Measurements from ENCODE around the gene PTN.

DNA sequence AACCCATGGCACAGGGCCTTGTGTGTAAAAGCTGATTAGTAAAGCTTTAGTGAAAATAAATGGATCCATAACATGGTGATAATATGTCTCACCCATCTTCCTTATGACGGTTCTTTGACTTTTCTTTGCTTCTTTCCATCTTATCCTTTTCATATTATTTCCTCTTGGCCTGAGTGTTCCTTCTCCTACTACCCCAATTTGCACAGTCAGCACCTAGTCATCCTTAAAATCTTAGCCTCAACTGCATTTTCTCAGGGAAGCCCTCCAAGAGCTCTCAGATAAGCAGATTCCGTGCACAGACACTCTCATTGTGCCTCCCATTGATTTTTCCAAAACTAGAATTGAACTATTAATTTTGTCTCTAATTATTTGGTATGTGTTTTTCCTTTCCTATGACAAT lies 112.4 kb downstream of the PTN start:
- TF ChIP-seq, protein P1, sequence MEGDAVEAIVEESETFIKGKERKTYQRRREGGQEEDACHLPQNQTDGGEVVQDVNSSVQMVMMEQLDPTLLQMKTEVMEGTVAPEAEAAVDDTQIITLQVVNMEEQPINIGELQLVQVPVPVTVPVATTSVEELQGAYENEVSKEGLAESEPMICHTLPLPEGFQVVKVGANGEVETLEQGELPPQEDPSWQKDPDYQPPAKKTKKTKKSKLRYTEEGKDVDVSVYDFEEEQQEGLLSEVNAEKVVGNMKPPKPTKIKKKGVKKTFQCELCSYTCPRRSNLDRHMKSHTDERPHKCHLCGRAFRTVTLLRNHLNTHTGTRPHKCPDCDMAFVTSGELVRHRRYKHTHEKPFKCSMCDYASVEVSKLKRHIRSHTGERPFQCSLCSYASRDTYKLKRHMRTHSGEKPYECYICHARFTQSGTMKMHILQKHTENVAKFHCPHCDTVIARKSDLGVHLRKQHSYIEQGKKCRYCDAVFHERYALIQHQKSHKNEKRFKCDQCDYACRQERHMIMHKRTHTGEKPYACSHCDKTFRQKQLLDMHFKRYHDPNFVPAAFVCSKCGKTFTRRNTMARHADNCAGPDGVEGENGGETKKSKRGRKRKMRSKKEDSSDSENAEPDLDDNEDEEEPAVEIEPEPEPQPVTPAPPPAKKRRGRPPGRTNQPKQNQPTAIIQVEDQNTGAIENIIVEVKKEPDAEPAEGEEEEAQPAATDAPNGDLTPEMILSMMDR (IDR thresholded peaks at IDR 0.05), result no peak
- TF ChIP-seq POLR2A (IDR thresholded peaks at IDR 0.05), result no peak

Data from uterus (tissue), 2 donors.